ENCODE measurements around the gene WDR91. TPM values are rescaled to one million over a fixed set of nuclear protein-coding genes. Genes with fewer than 3 reads are reported as not detected.
"Not testable (repeated sequence)": the region's sequence is repeated elsewhere in the genome, so short reads cannot be mapped to it uniquely, and the experiment has no call there.

WDR91 gene
- total and polyA plus RNA-seq, 3 experiments from 2014 or later = 5.7 to 27.7 (median 25.1) TPM

DNA sequence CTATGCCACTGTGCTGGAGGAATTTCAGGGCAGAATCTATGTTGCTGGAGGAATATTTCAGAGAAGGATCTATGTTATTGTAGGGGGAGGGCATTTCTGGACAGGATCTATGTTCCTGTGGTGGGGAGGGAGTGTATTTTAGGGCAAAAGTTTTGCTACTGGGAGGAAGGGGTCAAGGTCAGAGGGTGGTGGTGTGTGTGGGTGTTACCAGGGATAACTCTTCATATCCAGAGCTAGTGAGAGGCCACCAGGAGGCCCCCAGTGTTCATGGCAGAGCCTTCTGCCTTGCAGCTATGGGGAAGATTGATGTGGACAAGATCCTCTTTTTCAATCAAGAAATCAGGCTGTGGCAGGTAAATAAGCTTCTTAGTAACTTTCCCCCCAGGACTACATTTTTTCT is 20.4 kb upstream of the WDR91 start:
- H3K9me3 Mint-ChIP-seq = no peaks in the 10 kb centered on the region
- DNase-seq = no peak
- no peak overlapping the region for H3K27ac ChIP-seq (ENCODE audit: low read depth, low read length)
- H3K4me1 Mint-ChIP-seq = no peaks in the 10 kb centered on the region
- no peaks in the 10 kb centered on the region for H3K9me3 ChIP-seq (ENCODE audit: low read length)
- H3K36me3 ChIP-seq (ENCODE audit: insufficient read depth, low read length) = no peaks in the 10 kb centered on the region
- H3K4me3 Mint-ChIP-seq = no peak overlapping the region
- ChIA-PET POLR2A (no interaction called here), CTCF (no interaction called here)
- H3K36me3 Mint-ChIP-seq = no peaks in the 10 kb centered on the region
- H3K27ac Mint-ChIP-seq = peak overlapping the region in 2 of 8 donors; percentile 32 to 39
- peaks cover 0 to 3% of the 10 kb centered on the region in 2 donors for H3K27me3 Mint-ChIP-seq
- no peaks in the 10 kb centered on the region for H3K4me1 ChIP-seq (ENCODE audit: insufficient read depth, low read length)
- no peaks in the 10 kb centered on the region for H3K27me3 ChIP-seq (ENCODE audit: insufficient read depth, low read length, poor library complexity, severe bottlenecking)
- no peak overlapping the region for H3K4me3 ChIP-seq (ENCODE audit: low read length)

DNA sequence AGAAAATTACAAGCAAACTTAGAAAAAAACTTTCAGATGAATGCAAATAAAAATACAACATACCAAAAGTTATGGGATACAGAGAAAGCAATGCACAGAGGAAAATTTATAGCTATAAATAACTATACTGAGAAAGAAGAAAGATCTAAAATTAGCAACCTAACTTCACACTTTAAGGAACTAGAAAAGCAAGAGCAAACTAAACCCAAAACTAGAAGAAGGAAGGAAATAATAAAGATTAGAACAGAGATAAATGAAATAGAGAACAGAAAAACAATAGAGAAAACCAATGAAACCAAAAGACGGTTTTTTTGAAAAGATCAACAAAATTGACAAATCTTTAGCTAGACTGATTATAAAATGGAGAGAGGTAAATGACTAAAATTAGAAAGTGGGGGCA is 12.7 kb upstream of the WDR91 start:
- Histone ChIP-seq H3K27ac (ENCODE audit: low read depth, low read length) (no peak overlapping the region), H3K4me1 (ENCODE audit: insufficient read depth, low read length) (no peaks in the 10 kb centered on the region), H3K36me3 (ENCODE audit: insufficient read depth, low read length) (no peaks in the 10 kb centered on the region), H3K4me3 (ENCODE audit: low read length) (no peak overlapping the region), H3K9me3 (ENCODE audit: low read length) (no peaks in the 10 kb centered on the region), H3K27me3 (ENCODE audit: insufficient read depth, low read length, poor library complexity, severe bottlenecking) (no peaks in the 10 kb centered on the region)
- Mint-ChIP-seq H3K4me1 (peaks cover 10 to 13% (median 13%) of the 10 kb centered on the region in 3 donors), H3K27me3 (peaks cover 0 to 8% of the 10 kb centered on the region in 2 donors), H3K9me3 (peaks cover 0 to 6% (median 3%) of the 10 kb centered on the region in 5 donors), H3K36me3 (peaks cover 0 to 3% (median 0%) of the 10 kb centered on the region in 3 donors), H3K4me3 (no peak overlapping the region), H3K27ac (no peak overlapping the region)
- ChIA-PET CTCF (no interaction called here), POLR2A (interaction anchor here (0.6 kb wide), 1 partner anchor 322 kb away, joined by 18 read pairs; no protein-coding TSS in a partner anchor)
- DNase-seq = no peak

DNA sequence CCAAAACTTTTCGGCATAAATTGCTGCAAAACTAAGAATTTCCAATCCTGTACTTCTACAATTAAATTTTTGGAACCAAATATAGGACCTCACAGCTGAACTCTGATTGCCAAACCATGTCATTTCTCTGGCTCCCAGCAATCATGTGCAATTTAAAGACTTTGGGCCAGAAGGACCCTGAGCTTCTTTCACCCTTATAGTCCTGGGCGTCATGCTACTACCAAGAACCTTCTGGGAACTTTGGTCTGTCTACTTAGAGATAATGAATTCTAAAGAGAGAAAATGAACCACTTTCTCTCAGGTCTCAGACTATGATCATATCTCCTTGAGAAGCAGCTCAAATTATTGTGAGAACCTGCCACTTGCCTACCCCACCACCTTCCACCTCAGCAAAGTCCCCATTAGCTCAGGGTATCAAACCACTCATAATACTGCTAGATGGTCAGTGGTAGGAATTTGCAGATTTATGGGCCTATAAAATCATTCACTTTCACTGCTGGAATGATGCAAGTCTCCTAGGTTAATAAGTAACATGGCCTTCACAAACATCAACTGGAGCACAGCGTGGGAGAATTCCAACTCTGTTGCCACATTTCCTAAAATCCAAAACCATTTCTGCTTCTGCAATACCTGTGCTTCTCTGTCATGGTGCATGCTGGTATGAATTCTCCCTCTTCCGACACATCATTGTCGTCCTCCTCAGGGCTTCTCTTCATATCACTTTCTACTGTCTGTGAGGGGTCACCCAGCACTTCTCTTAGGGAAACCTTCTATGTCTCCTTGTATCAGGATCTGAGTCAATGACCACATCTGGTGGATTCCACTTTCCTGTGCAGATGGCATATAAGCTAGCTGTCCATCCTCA is 6.6 kb upstream of the WDR91 start:
- POLR2A ChIA-PET = no interaction called here
- Histone ChIP-seq H3K4me1 (ENCODE audit: insufficient read depth, low read length) (no peaks in the 10 kb centered on the region), H3K27me3 (ENCODE audit: insufficient read depth, low read length, poor library complexity, severe bottlenecking) (no peaks in the 10 kb centered on the region), H3K4me3 (ENCODE audit: low read length) (no peak overlapping the region), H3K36me3 (ENCODE audit: insufficient read depth, low read length) (no peaks in the 10 kb centered on the region), H3K27ac (ENCODE audit: low read depth, low read length) (no peak overlapping the region), H3K9me3 (ENCODE audit: low read length) (no peaks in the 10 kb centered on the region)
- Mint-ChIP-seq H3K4me1 (no peaks in the 10 kb centered on the region), H3K9me3 (peaks cover 0 to 2% (median 0%) of the 10 kb centered on the region in 5 donors), H3K27me3 (peaks cover 4 to 12% of the 10 kb centered on the region in 2 donors), H3K27ac (no peak overlapping the region), H3K4me3 (no peak overlapping the region), H3K36me3 (peaks cover 0 to 3% (median 0%) of the 10 kb centered on the region in 3 donors)
- CTCF ChIA-PET = no interaction called here
- DNase-seq = no peak

DNA sequence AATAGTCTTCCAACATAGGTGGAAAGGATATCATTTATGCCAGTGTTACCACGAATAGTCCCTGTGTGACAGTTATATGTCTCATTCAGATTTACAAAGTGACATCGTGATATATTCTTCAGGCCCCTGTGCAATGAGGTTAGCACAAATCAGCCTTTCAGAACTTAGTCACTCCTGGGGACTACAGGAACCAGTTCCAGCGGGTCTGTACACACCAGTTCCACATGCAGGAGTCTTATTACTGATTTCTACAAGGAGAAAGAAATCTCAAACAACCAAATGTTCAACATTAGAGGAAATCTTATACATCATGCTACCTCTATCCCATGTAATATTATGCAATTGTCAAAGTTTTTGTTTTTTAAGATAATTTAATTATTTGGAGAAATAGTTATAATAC is 4.4 kb upstream of the WDR91 start:
- H3K4me3 ChIP-seq (ENCODE audit: low read length) = no peak overlapping the region
- peak overlapping the region in 1 of 7 donors; percentile 34 for H3K4me3 Mint-ChIP-seq
- no peaks in the 10 kb centered on the region for H3K9me3 Mint-ChIP-seq
- ChIA-PET POLR2A (no interaction called here), CTCF (no interaction called here)
- H3K36me3 Mint-ChIP-seq = peaks cover 0 to 5% (median 3%) of the 10 kb centered on the region in 3 donors
- no peaks in the 10 kb centered on the region for H3K36me3 ChIP-seq (ENCODE audit: insufficient read depth, low read length)
- H3K27ac Mint-ChIP-seq = no peak overlapping the region
- peaks cover 7 to 9% (median 7%) of the 10 kb centered on the region in 3 donors for H3K4me1 Mint-ChIP-seq
- no peaks in the 10 kb centered on the region for H3K9me3 ChIP-seq (ENCODE audit: low read length)
- H3K4me1 ChIP-seq (ENCODE audit: insufficient read depth, low read length) = no peaks in the 10 kb centered on the region
- H3K27me3 Mint-ChIP-seq = peaks cover 4 to 11% of the 10 kb centered on the region in 2 donors
- no peak for DNase-seq
- H3K27me3 ChIP-seq (ENCODE audit: insufficient read depth, low read length, poor library complexity, severe bottlenecking) = no peaks in the 10 kb centered on the region
- no peak overlapping the region for H3K27ac ChIP-seq (ENCODE audit: low read depth, low read length)

DNA sequence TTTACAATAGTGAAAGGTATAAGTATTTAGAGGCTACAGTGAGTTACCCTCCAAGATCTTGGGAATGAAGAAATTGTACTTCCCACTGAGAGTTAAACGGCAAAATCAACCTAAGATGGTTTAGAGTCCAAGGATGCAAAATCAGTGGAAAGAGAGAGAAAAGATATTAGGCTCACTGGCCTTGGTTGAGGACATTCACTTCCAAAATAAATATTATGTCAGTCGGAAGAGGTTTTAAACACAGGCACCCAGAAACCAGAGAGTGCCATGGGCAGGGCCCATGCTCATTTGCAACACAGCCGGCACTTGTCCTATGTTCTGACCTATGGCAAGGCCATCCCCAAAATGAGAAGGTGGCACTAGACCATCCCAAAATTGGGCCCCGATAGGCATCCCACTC is 3.9 kb upstream of the WDR91 start:
- H3K9me3 Mint-ChIP-seq = no peaks in the 10 kb centered on the region
- no peak overlapping the region for H3K27ac ChIP-seq (ENCODE audit: low read depth, low read length)
- CTCF ChIA-PET = no interaction called here

DNA sequence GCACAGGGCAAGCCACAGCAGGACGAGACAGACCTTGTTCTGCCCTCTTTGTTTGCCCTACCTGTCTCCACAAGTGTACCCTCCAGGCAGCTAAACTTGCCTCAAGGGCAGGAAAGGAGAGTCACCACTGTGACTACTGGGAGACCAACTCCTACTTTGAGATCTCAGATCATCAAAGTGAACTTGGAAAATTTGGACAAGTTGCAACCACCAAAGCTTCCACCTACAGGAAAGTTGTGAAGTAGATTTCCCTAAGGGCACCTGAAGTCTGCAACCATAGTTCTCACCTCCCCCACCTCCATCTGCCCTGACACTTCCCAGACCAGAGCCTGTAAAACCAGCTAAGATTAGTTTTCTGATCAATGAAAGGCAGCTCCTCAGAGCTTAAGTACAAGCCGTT is 2.5 kb upstream of the WDR91 start:
- no peak overlapping the region for H3K27ac ChIP-seq (ENCODE audit: low read depth, low read length)
- H3K4me3 Mint-ChIP-seq = peak overlapping the region in 2 of 7 donors; percentile 23 to 66
- H3K9me3 ChIP-seq (ENCODE audit: low read length) = no peaks in the 10 kb centered on the region
- peaks cover 6% of the 10 kb centered on the region for H3K4me1 ChIP-seq (ENCODE audit: insufficient read depth, low read length)
- H3K9me3 Mint-ChIP-seq = no peaks in the 10 kb centered on the region
- no peak overlapping the region for H3K4me3 ChIP-seq (ENCODE audit: low read length)
- DNase-seq = no peak
- H3K4me1 Mint-ChIP-seq = peaks cover 13 to 28% (median 14%) of the 10 kb centered on the region in 3 donors
- ChIA-PET CTCF (interaction anchor here (0.9 kb wide), 1 partner anchor 227 kb away, joined by 3 read pairs; the partner anchor contains the start of gene AGBL3), POLR2A (no interaction called here)
- H3K27me3 Mint-ChIP-seq = peaks cover 4% of the 10 kb centered on the region in 2 donors
- peak overlapping the region in 3 of 8 donors; percentile 16 to 46 (median 20) for H3K27ac Mint-ChIP-seq
- no peaks in the 10 kb centered on the region for H3K27me3 ChIP-seq (ENCODE audit: insufficient read depth, low read length, poor library complexity, severe bottlenecking)
- peaks cover 0 to 7% (median 0%) of the 10 kb centered on the region in 3 donors for H3K36me3 Mint-ChIP-seq
- H3K36me3 ChIP-seq (ENCODE audit: insufficient read depth, low read length) = no peaks in the 10 kb centered on the region

More for the DNA sequence above, 3.9 kb upstream of the WDR91 start:
- no peaks in the 10 kb centered on the region for H3K9me3 ChIP-seq (ENCODE audit: low read length)
- Mint-ChIP-seq H3K4me1 (peaks cover 11 to 15% (median 12%) of the 10 kb centered on the region in 3 donors), H3K36me3 (peaks cover 0 to 7% (median 0%) of the 10 kb centered on the region in 3 donors), H3K27me3 (peaks cover 4 to 6% of the 10 kb centered on the region in 2 donors), H3K4me3 (peak overlapping the region in 1 of 7 donors; percentile 34), H3K27ac (no peak overlapping the region)
- no peaks in the 10 kb centered on the region for H3K27me3 ChIP-seq (ENCODE audit: insufficient read depth, low read length, poor library complexity, severe bottlenecking)
- POLR2A ChIA-PET = no interaction called here
- no peaks in the 10 kb centered on the region for H3K36me3 ChIP-seq (ENCODE audit: insufficient read depth, low read length)
- peaks cover 5% of the 10 kb centered on the region for H3K4me1 ChIP-seq (ENCODE audit: insufficient read depth, low read length)
- no peak overlapping the region for H3K4me3 ChIP-seq (ENCODE audit: low read length)
- no peak for DNase-seq

DNA sequence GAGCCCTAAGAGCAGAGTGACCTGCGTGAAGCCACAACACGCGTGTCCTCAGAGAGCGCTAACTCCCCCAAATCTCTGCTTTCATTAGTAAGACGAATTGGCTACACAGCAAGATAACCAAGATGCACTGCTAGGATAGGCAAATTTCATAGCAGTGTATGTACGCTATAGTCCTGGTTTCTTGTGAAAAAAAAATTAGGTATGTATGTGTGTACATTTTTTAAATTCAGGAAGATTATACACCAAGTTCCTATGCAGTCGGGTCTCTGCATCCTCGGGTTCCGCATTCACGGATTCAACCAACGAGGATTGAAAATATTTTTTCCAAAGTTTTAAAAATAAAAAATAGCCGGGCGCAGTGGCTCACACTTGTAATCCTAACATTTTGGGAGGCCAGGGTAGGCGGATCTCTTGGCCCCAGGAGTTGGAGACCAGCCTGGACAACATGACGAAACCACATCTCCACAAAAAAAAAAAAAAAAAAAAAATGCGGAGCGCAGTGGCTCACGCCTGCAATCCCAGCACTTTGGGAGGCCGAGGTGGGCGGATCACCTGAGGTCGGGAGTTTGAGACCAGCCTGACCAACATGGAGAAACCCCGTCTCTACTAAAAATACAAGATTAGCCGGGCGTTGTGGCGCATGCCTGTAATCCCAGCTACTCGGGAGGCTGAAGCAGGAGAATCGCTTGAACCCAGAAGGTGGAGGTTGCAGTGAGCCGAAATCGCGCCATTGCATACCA is 790 bp upstream of the WDR91 start:
- ChIA-PET POLR2A (interaction anchor here (1.2 to 2.6 kb wide), 4 partner anchors 42 to 226 kb away, joined by 3 to 14 read pairs (median 7); partner anchors contain the start of genes AGBL3, CYREN and TMEM140), CTCF (interaction anchor here (0.7 to 3.6 kb wide), 6 partner anchors 10 to 225 kb away, joined by 3 to 15 read pairs (median 5); partner anchors contain the start of genes CYREN and TMEM140)
- not testable (repeated sequence) for H3K36me3 ChIP-seq (ENCODE audit: insufficient read depth, low read length); H3K27me3 Mint-ChIP-seq; DNase-seq; H3K9me3 ChIP-seq (ENCODE audit: low read length); H3K27me3 ChIP-seq (ENCODE audit: insufficient read depth, low read length, poor library complexity, severe bottlenecking); H3K9me3 Mint-ChIP-seq
- Mint-ChIP-seq H3K4me1 (peaks cover 24 to 45% (median 31%) of the 10 kb centered on the region in 3 donors), H3K27ac (peak overlapping the region; percentile 86 to 98 (median 94)), H3K4me3 (peak overlapping the region; percentile 90 to 97 (median 95)), H3K36me3 (peaks cover 0 to 18% (median 2%) of the 10 kb centered on the region in 3 donors)
- peak overlapping the region; percentile 80 for H3K4me3 ChIP-seq (ENCODE audit: low read length)
- peak overlapping the region; percentile 49 for H3K27ac ChIP-seq (ENCODE audit: low read depth, low read length)
- H3K4me1 ChIP-seq (ENCODE audit: insufficient read depth, low read length) = peaks cover 15% of the 10 kb centered on the region

Data from CD8-positive, alpha-beta memory T cell (primary cell).